NCI-H82 treated with DMSO at 0.1 percent for 48 hours (cell line): ENCODE measurements around the gene DDX25.

Experiments used
- DNase-seq: peaks from one replicate; lab custom pipeline; 2025; ENCODE audit not compliant: unreplicated experiment; lab: John Stamatoyannopoulos, UW

The DDX25 gene

DNA sequence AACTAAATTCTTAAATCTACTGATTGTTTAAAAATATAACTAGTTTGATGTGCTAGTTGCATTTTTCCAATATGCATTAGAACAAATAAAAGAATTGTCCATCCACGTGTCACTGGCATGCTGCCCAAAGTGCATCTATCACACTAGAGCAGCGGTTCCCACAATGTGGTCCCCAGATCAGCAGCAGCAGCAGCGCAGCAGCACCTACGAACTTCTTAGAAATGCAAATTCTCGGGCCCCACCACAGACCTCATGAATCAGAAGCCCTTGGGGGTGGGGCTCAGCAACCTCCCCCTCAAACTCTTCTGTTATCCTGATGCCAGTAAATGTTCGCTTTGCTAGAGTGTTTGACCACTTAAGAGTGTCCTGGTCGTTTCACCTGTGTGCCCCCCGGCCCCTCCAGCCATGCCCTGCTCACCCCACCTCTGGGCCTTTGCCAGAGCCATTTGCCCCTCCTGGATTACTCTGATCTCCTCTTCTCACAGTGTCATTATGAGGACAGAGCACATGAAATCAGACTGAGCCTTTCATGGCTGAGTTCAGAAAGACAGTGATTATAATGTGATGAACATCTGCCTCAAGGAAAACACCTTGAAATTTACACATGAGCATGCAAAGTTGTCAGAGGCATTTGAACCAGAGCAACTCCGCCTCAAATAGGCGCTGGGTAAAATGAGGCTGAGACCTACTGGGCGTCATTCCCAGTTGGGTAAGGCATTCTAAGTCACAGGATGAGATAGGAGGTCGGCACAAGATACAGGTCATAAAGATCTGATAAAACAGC is 28.9 kb downstream of the DDX25 start:
- no peak for DNase-seq

DNA sequence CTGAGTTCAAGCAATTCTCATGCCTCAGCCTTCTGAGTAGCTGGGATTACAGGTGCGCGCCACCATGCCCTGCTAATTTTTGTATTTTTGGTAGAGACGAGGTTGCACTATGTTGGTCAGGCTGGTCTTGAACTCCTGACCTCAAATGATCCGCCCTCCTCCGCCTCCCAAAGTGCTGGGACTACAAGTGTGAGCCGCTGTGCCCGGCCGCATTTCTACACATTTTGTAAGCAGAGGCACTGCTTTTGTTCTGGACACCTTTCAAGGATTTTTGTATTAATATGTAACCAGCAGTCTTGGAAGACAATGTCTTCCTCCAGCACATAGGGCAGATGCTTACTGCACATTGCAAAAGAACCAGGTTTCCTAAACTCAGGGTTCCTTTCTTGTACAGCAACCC is 30.2 kb downstream of the DDX25 start:
- no peak for DNase-seq

DNA sequence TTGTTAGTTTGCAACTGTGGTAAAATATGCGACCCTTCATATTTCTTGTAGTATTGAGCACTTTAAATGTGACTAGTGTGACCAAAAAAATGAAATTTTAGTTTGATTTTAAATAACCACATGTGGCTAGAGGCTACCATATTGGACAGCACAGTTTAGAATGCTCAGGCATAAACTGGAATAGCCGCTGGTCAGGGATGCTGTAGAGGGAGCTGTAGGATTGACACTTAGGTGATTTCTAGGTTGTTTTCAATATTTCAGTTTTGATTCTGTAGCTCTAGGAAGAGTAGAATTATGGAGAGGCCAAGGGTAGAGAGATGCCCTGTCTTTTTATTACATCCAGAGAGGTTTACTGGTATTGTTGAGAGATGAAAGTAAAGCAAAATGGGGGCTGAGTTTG is 30.7 kb downstream of the DDX25 start:
- no peak for DNase-seq

DNA sequence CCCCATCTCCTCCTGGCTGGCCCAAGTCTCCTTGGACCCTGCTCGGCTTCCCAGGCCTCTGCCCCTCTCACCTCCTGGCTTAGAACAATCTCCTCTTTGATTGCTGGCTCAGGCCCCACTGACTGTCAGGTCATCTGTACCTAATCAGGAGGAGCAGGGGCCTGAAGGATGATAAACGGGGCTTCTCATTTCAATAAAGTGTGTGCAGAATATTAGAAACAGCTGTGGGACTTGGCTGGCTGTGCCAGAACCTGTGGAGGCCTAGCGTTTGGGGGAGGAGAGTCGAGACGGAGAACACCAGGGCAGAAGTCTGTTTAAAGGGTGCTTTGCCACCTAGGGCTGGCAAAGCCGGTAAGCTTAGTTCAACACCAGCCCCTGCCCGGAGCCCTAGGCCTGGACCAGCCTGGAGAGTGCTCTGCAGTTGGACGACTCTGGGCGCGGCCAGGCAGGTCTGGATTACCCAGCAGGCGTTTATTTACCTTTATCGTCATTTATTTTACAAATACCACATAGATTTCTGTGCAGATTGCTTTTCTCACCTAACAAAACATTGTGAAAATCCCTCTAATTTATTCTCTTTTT is 31.4 kb downstream of the DDX25 start:
- no peak for DNase-seq

DNA sequence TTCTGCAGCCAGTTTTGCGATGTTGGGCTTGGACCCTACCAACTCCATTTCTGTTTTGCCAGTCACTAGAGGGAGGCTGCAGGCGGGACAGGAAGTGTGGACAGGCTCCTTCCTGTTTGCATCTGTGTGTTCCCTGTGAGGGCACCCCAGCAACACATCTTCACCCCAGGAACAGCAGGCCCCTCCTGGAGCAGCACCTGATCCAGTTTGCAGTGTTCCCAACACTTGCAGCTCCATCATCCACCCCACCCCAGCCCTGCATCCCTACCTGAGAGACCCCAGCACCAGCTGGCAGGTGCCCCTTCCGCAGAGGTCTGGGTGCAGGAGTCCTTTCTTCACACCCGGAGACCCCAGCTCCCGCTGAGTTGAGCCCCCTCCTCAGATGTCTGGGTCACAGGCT is 34.1 kb downstream of the DDX25 start:
- DNase-seq = no peak

DNA sequence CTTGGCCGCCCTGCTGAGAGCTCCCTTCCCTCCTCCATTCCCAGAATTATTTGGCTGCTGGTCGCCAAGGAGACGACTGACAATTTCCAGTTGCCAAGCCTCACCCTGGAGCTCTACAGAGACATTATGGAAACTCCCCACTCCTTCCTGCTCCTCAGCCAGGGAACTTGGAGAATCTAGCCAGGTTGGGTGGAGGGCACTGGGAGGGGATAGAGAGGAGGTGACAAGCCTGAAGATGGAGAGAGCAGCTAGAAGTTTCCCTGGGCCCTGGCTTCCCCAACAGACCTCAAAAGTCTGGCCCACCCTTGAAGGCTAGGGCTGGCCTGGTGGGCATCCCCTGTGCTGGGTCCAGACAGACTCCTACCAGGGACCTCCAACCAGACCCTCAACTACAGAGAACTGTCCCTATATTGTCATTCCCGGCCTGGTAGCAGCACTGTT is 34.8 kb downstream of the DDX25 start:
- no peak for DNase-seq

DNA sequence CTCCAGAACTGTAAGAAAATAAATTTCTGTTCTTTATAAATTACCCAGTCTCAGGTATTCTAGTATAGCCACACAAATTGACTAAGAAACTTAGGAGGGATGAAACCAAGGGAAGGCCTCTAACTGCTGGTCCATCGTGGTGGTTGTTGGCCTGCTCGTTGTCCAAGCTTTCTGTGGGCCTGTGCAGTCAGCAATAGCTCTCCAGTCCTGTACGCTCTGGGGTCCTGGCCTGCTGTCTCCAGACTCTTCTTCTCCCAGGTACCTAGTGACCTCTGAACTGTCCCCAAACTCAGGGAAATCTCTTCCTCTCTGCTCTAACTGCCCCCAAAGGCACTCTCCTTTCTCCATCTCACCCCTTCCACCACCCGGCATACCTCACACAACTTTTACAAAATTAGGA is 35.8 kb downstream of the DDX25 start:
- no peak for DNase-seq

DNA sequence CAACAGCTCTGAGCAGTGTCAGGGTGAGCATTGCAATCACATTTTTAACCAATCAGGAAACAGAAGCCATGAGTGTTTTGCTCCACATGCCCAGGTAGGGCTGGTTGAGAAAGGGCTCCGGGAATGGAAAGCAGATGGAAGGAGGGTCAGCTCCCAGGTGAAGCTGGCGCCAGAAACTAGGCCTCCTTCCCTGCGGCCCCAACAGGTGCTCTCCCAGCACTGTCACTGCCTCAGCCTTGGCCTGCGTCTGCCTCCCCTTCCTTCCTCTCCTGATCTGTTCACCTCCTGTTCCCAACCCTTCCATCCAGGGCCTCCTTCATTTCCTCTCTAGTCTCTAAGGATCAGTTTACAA is 36.9 kb downstream of the DDX25 start:
- DNase-seq = no peak

DNA sequence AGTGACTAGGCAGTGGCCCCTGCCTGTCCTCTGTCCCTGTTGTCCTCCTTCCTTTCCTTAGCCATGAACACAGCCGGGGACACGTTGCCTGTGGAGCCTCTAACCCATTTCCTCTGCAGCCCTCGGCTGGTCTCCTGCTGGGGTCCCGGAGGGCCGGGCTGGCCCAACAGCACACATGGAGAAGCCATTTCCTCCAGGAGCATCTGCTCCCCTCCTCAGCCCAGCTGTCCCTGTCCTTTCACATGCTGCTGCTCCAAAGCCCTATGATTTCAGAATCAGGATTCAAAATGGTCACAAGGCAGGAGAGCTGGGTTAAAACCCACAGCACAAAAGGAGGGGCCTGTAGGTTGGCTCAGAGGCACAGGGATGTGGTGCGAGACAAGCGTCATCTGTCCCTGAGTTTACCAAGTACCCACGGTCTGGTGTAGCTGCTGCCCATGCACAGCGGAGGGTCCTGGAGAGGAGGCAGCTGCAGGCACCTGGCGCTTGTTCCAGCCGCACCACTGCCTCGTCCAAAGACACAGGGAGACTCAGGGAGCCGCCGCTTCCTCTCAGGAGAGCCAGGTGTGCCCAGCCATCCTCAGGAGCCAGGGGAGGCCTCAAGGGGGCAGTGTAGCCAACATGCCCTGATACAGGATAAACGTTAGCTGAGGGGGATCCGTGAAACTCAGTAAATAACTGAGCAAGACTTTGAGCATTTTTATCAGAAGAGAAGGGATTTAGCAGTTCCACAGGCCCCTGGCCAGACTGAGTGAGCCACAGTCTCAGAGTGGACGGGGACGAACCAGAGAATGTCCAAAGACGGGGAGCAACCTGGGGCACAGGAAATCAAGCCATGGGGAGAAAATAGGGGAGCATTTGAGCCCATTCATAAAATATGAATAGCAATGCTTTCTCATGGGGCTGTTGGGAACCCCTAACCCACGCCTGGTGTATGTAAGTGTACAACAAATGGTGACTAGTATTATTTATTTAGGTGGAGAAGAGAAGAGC is 37.6 kb downstream of the DDX25 start:
- DNase-seq = no peak

DNA sequence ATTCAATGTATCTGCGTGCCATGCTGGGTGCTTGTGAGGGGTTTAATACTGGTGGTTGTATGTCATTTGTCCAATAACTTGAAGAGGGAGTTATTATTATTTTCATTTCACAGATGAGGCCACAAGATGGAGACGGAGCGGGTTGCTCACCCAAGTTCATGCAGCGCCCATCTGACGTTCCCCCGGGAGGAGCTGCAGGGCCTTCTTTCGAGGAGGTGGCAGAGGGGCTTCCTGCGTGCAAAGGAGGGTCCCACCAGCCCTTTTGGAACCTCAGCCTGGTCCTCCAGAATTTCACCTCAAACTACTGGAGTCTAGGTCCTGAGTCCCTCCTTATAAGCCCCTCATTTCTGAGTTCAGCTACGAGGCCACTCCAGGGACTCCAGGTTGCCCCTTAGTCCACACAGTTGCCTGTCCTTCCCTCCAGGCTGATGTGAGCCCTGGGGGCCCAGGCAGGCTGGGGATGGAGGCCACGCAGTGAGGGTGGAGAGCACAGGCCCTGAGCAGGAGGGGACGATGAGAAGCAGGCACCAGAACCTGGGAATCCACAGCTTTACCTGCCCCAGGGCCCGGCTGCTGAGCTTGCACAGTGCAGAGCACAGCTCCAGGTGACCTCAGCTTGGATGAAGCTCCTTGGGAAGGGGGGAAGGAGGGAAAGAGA is 38.6 kb downstream of the DDX25 start:
- DNase-seq = no peak

DNA sequence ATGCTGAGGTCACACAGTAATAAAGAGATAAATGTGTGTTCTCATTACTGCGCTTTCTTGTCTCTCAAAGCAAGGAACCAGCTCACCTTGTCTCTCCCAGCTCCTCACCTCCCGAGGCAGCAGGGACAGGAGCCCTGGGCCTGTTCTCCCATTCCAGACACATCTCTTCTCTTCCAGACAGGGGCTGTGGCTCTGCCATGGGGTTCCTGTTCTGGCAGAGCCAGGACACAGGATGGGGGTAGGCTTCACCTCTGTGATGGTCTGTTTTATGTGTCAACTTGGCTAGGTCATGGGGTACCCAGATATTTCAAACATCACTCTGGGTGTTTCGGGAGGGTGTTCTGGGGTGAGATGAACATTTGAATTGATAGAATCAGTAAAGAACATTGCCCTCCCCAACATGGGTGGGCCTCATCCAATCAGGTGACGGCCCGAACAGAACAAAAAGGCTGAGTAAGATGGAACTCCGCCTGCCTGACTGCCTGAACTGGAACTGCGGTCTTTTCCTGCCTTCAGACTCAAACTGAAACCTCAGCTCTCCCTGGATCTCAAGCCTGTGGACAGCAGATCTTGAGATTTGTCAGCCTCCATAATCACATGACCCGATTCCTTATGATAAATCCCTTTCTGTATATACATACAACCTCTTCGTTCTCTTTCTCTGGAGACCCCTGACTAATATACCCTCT is 39.5 kb downstream of the DDX25 start:
- no peak for DNase-seq

DNA sequence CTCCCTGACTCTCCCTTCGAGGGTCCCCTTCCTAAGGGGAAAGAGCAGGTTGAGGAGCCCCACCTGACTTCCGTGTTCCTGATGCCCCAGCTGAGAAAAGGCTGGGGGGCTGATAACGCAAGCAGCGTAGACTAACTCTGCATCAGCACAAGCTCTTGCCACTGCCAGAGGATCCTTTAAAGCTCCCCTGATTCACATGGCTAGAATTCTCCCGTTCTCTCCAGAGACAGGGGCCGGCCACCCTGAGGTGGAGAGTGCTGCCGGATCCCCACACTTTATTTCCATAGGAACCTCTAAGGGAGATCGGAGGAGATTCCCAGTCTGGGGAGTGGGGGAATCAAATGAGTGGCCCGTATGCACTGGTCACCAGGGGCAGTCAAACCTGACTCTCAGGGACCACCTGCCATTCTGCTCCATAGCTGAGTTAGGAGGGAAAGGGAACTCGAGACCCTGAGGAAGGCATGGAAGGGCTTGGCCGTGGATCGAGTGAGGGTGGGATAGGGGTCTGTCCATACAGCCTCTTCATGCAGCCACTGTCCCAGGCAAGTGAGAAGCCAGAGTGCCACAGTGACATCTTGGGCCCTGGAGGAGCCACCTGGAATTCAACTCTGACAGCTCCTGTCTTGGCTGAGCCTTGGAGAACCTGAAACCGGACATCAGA is 40.2 kb downstream of the DDX25 start:
- no peak for DNase-seq

DNA sequence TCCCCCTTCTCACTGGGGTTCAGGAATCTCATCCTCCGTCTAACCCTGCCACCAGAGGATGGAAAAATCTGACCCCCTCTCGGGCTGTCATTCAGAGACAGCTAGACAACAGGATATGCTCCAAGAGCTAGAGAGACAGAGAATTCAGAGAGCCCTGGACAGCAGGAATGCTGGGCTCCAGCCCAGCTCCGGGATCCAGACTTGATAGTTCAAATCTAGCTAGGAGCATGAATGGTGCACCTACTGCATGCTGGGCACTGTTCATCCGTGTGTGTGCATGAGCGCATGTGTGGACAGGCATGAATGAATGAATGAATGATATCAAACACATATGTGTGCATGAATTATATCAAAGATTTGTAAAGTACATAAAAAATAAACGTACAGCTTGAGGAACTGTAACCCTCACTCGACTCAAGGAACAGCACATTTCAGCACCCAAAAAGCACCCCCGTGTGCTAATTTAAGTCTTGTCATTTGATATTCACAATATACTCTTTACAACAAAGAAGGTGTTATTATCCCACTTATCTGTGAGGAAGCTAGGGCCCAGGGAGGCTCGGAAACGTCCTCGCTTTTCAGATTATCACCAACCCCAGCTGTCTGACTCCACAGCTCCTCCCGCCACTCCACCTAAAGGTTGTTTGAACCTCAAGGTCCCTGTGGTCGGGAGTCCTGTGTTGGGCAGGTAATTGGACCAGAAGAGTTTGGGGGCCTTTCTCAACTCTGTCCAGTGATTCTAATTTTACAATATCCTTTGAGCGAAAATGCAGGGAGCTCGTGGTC is 40.9 kb downstream of the DDX25 start:
- DNase-seq = no peak

DNA sequence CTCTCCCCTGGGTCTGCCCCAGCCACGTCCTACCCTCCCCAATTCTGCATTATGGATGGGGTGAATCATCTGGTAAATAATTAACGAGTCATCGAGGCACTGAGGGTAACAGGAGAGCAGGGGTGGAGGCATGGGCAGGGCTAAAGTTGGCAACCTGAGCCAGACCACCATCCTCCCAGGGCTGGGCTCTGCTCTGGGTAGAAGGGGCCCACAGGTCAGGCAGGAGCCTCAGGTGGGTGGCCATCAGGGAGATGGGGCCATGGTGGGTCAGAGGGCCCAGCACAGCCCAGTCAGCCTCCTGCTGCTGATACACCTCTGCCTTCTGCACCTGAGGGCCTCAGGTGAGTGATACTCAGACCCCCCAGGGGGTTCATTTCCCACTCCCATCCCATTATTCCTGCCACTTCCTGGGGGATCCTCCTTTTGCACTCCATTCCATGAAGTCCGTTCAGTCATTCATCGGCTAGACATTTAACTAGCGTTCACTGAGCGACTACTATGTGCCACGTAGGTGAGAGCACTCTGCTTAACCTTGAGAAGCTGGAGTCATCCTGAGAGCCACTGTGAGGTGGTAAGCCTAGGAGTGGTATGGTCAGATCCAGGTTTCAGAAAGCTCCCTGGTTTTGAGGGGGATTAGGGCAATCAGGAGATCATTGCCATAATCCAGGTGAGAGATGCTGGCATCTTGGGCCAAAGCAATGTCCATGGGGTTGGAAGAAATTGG is 41.7 kb downstream of the DDX25 start, which contains the start of gene VSIG10L2:
VSIG10L2 (plus strand) TSS at position 248 of the 724 bp plus-strand sequence; CDS start at position 260, 12 bp downstream.
- no peak for DNase-seq

DNA sequence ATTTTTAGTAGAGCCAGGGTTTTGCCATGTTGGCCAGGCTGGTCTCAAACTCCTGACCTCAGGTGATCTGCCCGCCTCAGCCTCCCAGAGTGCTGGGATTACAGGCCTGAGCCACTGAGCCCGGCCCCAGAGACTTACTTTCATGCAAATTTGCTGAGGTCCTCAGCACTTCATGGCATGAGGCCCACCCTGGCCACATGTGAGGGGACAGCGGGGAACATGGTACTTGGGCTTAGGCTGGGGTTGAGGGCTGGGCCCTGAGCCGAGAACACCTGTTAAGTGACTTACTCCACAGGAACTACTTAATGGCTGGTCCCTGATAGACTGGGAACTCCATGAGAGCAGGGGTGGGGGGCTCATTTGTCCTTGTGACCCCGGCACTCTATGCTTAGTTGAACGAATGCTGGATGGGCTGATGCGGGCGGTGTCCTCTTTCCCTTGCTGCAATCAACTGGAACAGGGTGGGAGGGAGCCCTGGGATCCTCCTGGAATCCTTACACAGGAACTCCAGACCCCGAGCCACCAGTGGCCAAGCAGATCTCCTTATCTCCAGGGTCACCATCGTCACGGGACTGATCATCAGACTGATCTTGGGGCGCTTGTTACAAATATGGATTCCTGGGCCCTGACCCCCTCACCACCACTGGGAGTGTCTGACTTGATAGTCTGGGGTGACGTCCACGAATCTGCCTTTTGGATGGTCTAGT is 42.6 kb downstream of the DDX25 start:
- no peak for DNase-seq

DNA sequence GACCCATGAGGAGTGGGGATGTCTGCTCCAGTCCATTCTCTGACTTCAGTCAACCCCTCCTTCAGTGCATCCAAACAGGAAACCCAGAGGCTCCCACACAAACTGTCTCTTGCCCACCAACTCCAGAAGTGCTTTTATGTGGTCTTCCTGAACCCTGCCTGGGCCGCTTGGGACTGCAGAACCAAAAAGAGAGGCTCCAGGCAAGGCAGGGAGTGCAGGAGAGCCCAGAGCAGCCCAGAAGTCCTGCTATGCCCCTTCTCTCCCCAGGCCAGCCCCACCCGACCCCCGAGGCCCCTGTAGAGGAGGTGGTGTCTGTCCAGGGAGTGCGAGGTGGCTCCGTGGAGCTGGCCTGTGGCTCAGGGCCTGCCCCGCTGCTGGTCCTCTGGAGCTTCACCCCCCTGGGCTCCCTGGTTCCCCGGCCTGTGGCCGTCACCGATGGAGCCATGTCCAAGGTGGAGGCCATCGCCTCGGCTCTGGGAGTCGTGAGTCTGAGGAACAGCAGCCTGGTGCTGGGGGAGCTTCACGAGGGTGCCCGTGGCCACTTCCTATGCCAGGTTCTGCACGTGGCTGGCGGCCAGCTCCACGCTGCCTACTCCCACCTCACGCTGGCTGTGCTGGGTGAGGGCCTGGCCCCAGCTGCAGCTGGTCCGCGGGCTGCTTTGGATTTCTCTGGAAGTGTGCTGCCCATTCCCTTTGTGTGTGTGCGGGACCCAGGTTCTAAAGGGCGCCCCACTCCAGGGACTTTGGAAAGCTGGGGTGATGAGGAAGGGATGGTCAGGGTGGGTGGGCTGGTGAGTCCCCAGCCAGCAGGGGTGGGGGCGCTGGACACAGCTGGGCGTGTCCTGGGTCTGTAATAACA is 43.3 kb downstream of the DDX25 start:
- DNase-seq = no peak
